IMR-90 (cell line): ENCODE measurements around the gene ATXN7L2.

Experiments used
- BHLHE40 ChIP-seq: fragments of 150-350 bp; IDR thresholded peaks from 2 replicates; pipeline ENCODE4 v1.6.1; 2016; ENCODE audit warnings: mild to moderate bottlenecking, low read depth, low read length
- CEBPB ChIP-seq: IDR thresholded peaks from 2 replicates; pipeline ENCODE4 v1.6.1; 2012; ENCODE audit warnings: low read depth, low read length, improper control_type of control experiment
- CHD1 ChIP-seq: IDR thresholded peaks from 2 replicates; pipeline ENCODE4 v1.6.1; 2012; ENCODE audit warnings: low read depth, low read length, improper control_type of control experiment
- CTCF ChIP-seq: conservative IDR thresholded peaks from 2 replicates; pipeline ENCODE4 v1.5.1; 2012; ENCODE audit warnings: mild to moderate bottlenecking, low read depth, low read length, improper control_type of control experiment
- ELK1 ChIP-seq: fragments of 150-350 bp; IDR thresholded peaks from 2 replicates; pipeline ENCODE4 v1.6.1; 2016; ENCODE audit warnings: low read depth, mild to moderate bottlenecking, low read length, moderate library complexity, borderline replicate concordance
- FOS ChIP-seq: fragments of 150-350 bp; IDR thresholded peaks from 2 replicates; pipeline ENCODE4 v1.6.1; 2016; ENCODE audit warnings: low read depth, low read length
- MAFK ChIP-seq: IDR thresholded peaks from 2 replicates; pipeline ENCODE4 v1.6.1; 2012; ENCODE audit warnings: low read depth, low read length, improper control_type of control experiment
- MAZ ChIP-seq: IDR thresholded peaks from 2 replicates; pipeline ENCODE4 v1.6.1; 2012; ENCODE audit warnings: low read depth, mild to moderate bottlenecking, low read length, improper control_type of control experiment, moderate library complexity, borderline replicate concordance
- POLR2A ChIP-seq: IDR thresholded peaks from 2 replicates; pipeline ENCODE4 v1.6.1; 2012; ENCODE audit warnings: mild to moderate bottlenecking, low read depth, low read length
- RAD21 ChIP-seq: IDR thresholded peaks from 2 replicates; pipeline ENCODE4 v1.6.1; 2012; ENCODE audit warnings: low read length, improper control_type of control experiment
- RCOR1 ChIP-seq: IDR thresholded peaks from 2 replicates; pipeline ENCODE4 v1.6.1; 2012; ENCODE audit warnings: mild to moderate bottlenecking, low read length, improper control_type of control experiment; ENCODE audit not compliant: insufficient replicate concordance
- RFX5 ChIP-seq: IDR thresholded peaks from 2 replicates; pipeline ENCODE4 v1.8.0; 2012; ENCODE audit warnings: low read depth, mild to moderate bottlenecking, low read length, moderate library complexity
- SMC3 ChIP-seq: fragments of 150-350 bp; IDR thresholded peaks from 2 replicates; pipeline ENCODE4 v1.6.1; 2016; ENCODE audit warnings: low read depth, mild to moderate bottlenecking, antibody characterized with exemption, low read length, moderate library complexity
- TF ChIP-seq, protein P1 (sequence below): fragments of 150-350 bp; IDR thresholded peaks from 2 replicates; pipeline ENCODE4 v1.6.1; 2017; ENCODE audit warnings: mild to moderate bottlenecking, antibody characterized with exemption, low read length, low read depth

- TF ChIP-seq CTCF: no peak
- TF ChIP-seq MAFK: no peak
- no peak for TF ChIP-seq SMC3
- no peak for TF ChIP-seq POLR2A
- TF ChIP-seq, protein P1, sequence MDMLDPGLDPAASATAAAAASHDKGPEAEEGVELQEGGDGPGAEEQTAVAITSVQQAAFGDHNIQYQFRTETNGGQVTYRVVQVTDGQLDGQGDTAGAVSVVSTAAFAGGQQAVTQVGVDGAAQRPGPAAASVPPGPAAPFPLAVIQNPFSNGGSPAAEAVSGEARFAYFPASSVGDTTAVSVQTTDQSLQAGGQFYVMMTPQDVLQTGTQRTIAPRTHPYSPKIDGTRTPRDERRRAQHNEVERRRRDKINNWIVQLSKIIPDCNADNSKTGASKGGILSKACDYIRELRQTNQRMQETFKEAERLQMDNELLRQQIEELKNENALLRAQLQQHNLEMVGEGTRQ: no peak
- no peak for TF ChIP-seq RAD21
- no peak for TF ChIP-seq RCOR1
- TF ChIP-seq CHD1: no peak
- no peak for TF ChIP-seq FOS
- no peak for TF ChIP-seq MAZ
- TF ChIP-seq CEBPB: no peak
- no peak for TF ChIP-seq ELK1
- no peak for TF ChIP-seq RFX5
- no peak for TF ChIP-seq BHLHE40
Measured at GRCh38 chr1:109537450-109538178, 53.9 kb downstream of the ATXN7L2 start.
